DOHH2 (cell line): ENCODE measurements around the gene ANP32D.
"Not testable (repeated sequence)": the region's sequence is repeated elsewhere in the genome, so short reads cannot be mapped to it uniquely, and the experiment has no call there.

ENCODE experiments used
- H3F3A ChIP-seq: fragments of 200-600 bp; sonication (generic), shearing (Covaris generic); 2 replicates; pipeline ENCODE4 v1.6.0; 2016; ENCODE audit warnings: antibody characterized with exemption, mild to moderate bottlenecking; ENCODE audit not compliant: control insufficient read depth, insufficient read depth
- H3K27ac ChIP-seq: fragments of 200-600 bp; sonication (generic); 2 replicates; pipeline ENCODE4 v1.5.1; 2014; ENCODE audit warnings: low read depth, mild to moderate bottlenecking, low read length, moderate library complexity
- H3K27me3 ChIP-seq: fragments of 200-600 bp; sonication (generic); 2 replicates; pipeline ENCODE4 v1.6.1; 2014; ENCODE audit warnings: mild to moderate bottlenecking, low read length, mixed read lengths; ENCODE audit not compliant: control insufficient read depth
- H3K36me3 ChIP-seq: fragments of 200-600 bp; sonication (generic); 2 replicates; pipeline ENCODE4 v1.6.1; 2014; ENCODE audit warnings: mild to moderate bottlenecking, low read length, moderate library complexity, mixed read lengths; ENCODE audit not compliant: control insufficient read depth
- H3K4me1 ChIP-seq: fragments of 200-600 bp; sonication (generic); 2 replicates; pipeline ENCODE4 v1.6.1; 2014; ENCODE audit warnings: mild to moderate bottlenecking, low read length, mixed read lengths; ENCODE audit not compliant: control insufficient read depth
- H3K4me2 ChIP-seq: fragments of 200-600 bp; sonication (generic); 2 replicates; pipeline ENCODE4 v1.6.0; 2014; ENCODE audit warnings: mild to moderate bottlenecking, low read length, moderate library complexity
- H3K4me3 ChIP-seq: fragments of 200-600 bp; sonication (generic); 2 replicates; pipeline ENCODE4 v1.5.1; 2014; ENCODE audit warnings: mild to moderate bottlenecking, low read length, mixed read lengths
- H3K79me2 ChIP-seq: fragments of 200-600 bp; sonication (generic); 2 replicates; pipeline ENCODE4 v1.6.1; 2014; ENCODE audit warnings: mild to moderate bottlenecking, low read length, mixed read lengths; ENCODE audit not compliant: control insufficient read depth
- H3K9me2 ChIP-seq: fragments of 200-600 bp; sonication (generic); replicated peaks from 2 replicates; pipeline ENCODE4 v1.6.1; 2014; ENCODE audit warnings: mild to moderate bottlenecking, low read length, mixed read lengths; ENCODE audit not compliant: control insufficient read depth
- H3K9me3 ChIP-seq: fragments of 200-600 bp; sonication (generic); 2 replicates; pipeline ENCODE4 v1.6.1; 2014; ENCODE audit warnings: antibody characterized with exemption, low read length, mixed read lengths; ENCODE audit not compliant: control insufficient read depth, insufficient read depth
- H4K20me1 ChIP-seq: fragments of 200-600 bp; sonication (generic); 2 replicates; pipeline ENCODE4 v1.6.0; 2014; ENCODE audit warnings: low read depth, mild to moderate bottlenecking, antibody characterized with exemption, low read length, moderate library complexity; ENCODE audit not compliant: control insufficient read depth, insufficient read depth
- EZH2phosphoT487 ChIP-seq: fragments of 200-600 bp; sonication (generic); IDR thresholded peaks from 2 replicates; pipeline ENCODE4 v1.6.1; 2017; ENCODE audit warnings: borderline replicate concordance, mild to moderate bottlenecking, antibody characterized with exemption, low read length, moderate library complexity, mixed read lengths
- TF ChIP-seq, protein P1 (sequence below): fragments of 200-600 bp; sonication (generic); IDR thresholded peaks from one replicate; pipeline ENCODE4 v1.5.1; 2014; ENCODE audit warnings: antibody characterized with exemption, mild to moderate bottlenecking, low read depth, low read length; ENCODE audit not compliant: poor library complexity, severe bottlenecking

ANP32D gene

DNA sequence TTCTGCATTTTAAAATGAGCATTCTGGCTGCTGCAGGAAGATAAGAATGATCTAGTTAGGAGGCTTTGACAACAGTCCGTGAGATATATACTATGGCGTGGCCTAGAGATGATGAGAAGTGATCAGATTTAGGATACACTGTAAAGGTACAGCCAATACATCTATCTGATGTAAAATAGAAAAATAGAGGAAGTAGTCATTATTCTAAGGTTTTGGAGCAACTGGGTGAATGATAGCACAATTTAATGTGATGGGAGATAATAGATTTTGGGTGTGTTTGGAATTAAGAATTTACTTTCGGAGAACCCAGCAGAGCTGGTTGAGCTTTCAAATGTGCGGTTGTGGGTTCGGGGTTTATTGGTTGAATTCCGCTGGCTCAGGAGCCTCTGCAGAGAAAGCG is at the start of gene ANP32D:
TSS of gene ANP32D (plus strand) at position 301 of the 400 bp plus-strand sequence. CDS start 106 bp downstream, outside the sequence.
- H3K36me3 ChIP-seq = no peaks in the 10 kb centered on the region
- no peaks in the 10 kb centered on the region for H3F3A ChIP-seq
- no peaks in the 10 kb centered on the region for H3K9me2 ChIP-seq
- peaks cover 3% of the 10 kb centered on the region; the same call in 1 of the 2 replicates for H3K9me3 ChIP-seq
- no peaks in the 10 kb centered on the region for H4K20me1 ChIP-seq
- H3K27ac ChIP-seq = no peak within 1 kb of the TSS
- TF ChIP-seq, protein P1, sequence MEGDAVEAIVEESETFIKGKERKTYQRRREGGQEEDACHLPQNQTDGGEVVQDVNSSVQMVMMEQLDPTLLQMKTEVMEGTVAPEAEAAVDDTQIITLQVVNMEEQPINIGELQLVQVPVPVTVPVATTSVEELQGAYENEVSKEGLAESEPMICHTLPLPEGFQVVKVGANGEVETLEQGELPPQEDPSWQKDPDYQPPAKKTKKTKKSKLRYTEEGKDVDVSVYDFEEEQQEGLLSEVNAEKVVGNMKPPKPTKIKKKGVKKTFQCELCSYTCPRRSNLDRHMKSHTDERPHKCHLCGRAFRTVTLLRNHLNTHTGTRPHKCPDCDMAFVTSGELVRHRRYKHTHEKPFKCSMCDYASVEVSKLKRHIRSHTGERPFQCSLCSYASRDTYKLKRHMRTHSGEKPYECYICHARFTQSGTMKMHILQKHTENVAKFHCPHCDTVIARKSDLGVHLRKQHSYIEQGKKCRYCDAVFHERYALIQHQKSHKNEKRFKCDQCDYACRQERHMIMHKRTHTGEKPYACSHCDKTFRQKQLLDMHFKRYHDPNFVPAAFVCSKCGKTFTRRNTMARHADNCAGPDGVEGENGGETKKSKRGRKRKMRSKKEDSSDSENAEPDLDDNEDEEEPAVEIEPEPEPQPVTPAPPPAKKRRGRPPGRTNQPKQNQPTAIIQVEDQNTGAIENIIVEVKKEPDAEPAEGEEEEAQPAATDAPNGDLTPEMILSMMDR = no peak
- TF ChIP-seq EZH2phosphoT487 = no peak
- no peak within 1 kb of the TSS for H3K4me2 ChIP-seq
- no peaks in the 10 kb centered on the region for H3K27me3 ChIP-seq
- H3K4me1 ChIP-seq = no peaks in the 10 kb centered on the region
- no peaks in the 10 kb centered on the region for H3K79me2 ChIP-seq
- no peak within 1 kb of the TSS for H3K4me3 ChIP-seq

DNA sequence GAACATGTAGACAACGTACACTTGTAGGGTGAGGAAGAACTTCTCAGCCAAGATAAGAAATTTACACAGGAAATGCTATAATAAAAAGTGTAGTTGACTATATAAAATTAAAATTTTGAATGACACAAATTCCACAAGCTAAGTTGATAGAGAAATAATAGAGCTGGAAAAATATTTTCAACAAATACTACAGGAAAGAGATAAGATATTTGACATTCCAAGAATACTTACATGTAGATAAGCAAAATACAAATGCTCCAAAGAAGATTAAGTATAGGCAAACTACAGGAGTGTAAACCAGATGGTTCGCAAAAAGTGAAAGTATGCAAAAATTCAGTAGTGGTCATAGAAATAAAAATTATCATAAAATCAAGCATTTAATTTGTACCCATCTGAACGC is 49.2 kb upstream of the ANP32D start:
- Histone ChIP-seq H3K4me1 (no peaks in the 10 kb centered on the region), H3K79me2 (no peaks in the 10 kb centered on the region), H4K20me1 (no peaks in the 10 kb centered on the region), H3K36me3 (no peaks in the 10 kb centered on the region), H3K27me3 (no peaks in the 10 kb centered on the region), H3K4me2 (no peak overlapping the region), H3K4me3 (no peak overlapping the region), H3K9me3 (no peaks in the 10 kb centered on the region), H3K9me2 (no peaks in the 10 kb centered on the region), H3K27ac (no peak overlapping the region), H3F3A (no peaks in the 10 kb centered on the region)
- TF ChIP-seq EZH2phosphoT487 = no peak
- TF ChIP-seq, protein P1 = no peak

DNA sequence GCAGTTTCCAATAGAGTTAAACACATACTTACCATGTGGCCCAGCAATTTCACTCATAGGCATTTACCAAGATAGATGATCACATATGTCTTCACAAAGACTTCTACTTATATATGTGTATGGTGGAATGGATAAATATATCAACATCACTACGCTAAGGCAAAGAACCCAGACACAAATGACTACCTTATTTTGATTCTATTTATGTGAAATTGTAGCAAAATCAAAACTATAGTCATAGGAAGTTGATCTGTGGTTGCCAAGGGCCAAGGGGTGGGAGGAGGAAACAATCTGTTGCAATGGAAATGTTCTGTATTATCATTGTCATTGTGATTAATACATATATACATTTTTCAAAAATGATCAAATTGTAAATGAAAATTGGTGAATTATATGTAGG is 47.7 kb upstream of the ANP32D start:
- TF ChIP-seq EZH2phosphoT487 = no peak
- TF ChIP-seq, protein P1 = no peak
- no peaks in the 10 kb centered on the region for H3K4me1 ChIP-seq
- no peaks in the 10 kb centered on the region for H4K20me1 ChIP-seq

DNA sequence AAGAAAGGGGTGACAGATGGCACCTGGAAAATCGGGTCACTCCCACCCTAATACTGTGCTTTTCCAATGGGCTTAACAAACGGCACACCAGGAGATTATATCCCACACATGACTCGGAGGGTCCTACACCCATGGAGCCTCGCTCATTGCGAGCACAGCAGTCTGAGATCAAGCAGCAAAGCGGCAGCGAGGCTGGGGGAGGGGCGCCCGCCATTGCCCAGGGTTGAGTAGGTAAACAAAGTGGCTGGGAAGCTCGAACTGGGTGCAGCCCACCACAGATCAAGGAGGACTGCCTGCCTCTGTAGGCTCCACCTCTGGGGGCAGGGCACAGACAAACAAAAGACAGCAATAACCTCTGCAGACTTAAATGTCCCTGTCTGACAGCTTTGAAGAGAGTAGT is 38.3 kb upstream of the ANP32D start:
- H3F3A ChIP-seq, H3K27me3 ChIP-seq, H3K4me1 ChIP-seq, H3K27ac ChIP-seq, H3K9me3 ChIP-seq, H3K4me2 ChIP-seq, H3K36me3 ChIP-seq, H3K79me2 ChIP-seq, H3K9me2 ChIP-seq, H3K4me3 ChIP-seq, H4K20me1 ChIP-seq: not testable (repeated sequence)

More for the DNA sequence above, 47.7 kb upstream of the ANP32D start:
- no peaks in the 10 kb centered on the region for H3F3A ChIP-seq
- no peaks in the 10 kb centered on the region for H3K36me3 ChIP-seq
- H3K4me3 ChIP-seq = no peak overlapping the region
- H3K9me3 ChIP-seq = no peaks in the 10 kb centered on the region
- no peaks in the 10 kb centered on the region for H3K79me2 ChIP-seq
- no peaks in the 10 kb centered on the region for H3K27me3 ChIP-seq
- no peak overlapping the region for H3K4me2 ChIP-seq
- no peaks in the 10 kb centered on the region for H3K9me2 ChIP-seq
- H3K27ac ChIP-seq = no peak overlapping the region
